Renal cortical epithelial cell (primary cell): ENCODE measurements around the gene GSN. TPM values are rescaled to one million over a fixed set of nuclear protein-coding genes. Genes with fewer than 3 reads are reported as not detected.
"Not testable (repeated sequence)": the region's sequence is repeated elsewhere in the genome, so short reads cannot be mapped to it uniquely, and the experiment has no call there.

ENCODE experiments used
- DNase-seq: peaks from one replicate; pipeline ENCODE4 v3.0.0-alpha.2; 2011; ENCODE audit warnings: low read depth
- total RNA-seq: library from RNA; depleted of rRNA; stranded (reverse); fragments of >200 nt; gene quantifications from 2 replicates; pipeline ENCODE4 v1.2.3, GENCODE V29; 2014

GSN gene
- total RNA-seq, 1 donor from 2014 or later: 645 TPM

GRCh38 chr9:121288673-121289025, 20.7 kb downstream of the GSN start:
- DNase-seq: no peak

- peak; percentile 88 for DNase-seq
These were observed 21.2 kb downstream of the GSN start for GRCh38 chr9:121289026-121289771.

DNA sequence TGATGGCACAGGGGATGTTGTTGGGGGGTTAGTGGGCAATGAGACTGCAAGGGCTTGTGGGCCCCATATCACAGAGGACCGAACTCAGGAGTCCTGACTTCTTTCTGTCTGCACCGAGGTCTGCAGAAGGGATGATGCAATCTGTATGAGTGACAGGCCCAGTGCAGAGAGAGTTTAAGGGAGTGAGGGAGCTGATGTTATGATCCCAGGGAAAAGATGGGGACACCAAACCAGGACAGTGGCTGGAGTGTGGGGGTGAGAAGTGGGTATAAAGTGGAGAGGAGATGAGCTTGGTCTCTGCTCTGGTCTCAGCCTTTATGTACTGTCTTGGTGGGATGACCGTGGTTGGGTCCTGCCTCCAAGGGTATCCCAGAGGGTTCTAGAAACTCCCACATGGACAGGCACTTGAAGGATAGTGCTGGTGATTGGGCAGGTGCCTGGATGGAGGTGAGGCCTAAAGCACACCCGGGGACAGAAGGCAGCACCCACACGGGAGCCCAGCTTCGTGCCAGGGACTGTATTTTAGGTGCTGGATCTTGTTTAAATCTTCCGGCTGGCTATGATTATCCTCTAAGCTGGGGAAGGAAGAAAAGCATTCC, 21.9 kb downstream of the GSN start:
- no peak for DNase-seq

GRCh38 chr9:121291536-121291935, 23.6 kb downstream of the GSN start:
- DNase-seq: not testable (repeated sequence)

- DNase-seq: no peak
These were observed 24.1 kb downstream of the GSN start for GRCh38 chr9:121292051-121292450.

DNA sequence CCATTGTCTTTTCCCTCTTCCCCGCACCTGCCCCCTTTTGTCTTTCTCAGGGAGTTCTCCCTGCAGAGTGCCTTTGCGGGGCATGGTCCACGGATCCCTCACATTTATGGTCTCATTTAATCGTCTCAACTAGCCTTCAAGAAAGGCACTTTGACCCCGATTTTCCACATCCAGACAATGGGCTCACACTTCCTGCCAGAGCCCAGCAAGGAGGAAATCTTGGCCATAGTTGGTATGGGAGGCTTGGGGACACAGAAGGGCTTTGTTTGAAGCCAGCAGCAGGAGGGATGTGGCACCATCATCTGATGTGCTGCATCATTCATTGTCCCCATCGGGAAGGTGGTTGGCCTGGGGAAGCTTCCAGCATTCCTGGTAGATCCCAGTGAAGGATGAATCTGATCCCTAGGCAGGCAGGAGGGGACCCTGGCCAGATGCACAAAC, 24.9 kb downstream of the GSN start:
- DNase-seq: no peak

GRCh38 chr9:121294151-121294743, 26.3 kb downstream of the GSN start:
- no peak for DNase-seq

- DNase-seq: no peak
These were observed 27.1 kb downstream of the GSN start for GRCh38 chr9:121294866-121295661.

DNA sequence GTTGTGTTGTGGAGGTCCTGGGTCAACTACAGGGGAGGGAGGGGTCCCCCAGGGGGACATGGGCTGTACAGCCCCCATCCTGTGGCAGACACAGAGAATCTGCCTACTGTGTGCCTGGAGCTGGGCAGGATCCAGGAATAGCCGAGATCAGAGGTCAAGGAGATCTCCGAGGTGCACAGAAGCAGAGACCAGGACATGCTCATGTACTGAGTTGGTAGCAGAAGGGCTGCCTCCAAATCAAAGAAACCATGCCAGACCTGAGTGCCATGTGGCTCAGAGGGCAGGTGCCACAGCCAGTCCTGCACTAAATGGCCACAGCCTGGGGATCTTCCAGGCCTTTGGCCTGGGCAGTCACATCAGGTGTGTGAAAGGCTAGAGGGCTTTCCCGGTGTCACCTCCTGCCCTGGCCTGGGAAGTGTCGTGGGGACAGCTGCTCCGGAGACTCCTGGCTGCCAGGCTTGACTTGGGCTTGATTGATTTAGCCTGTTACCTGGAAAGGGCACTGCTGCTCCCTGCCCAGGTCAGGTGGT, 27.8 kb downstream of the GSN start:
- no peak for DNase-seq

- DNase-seq: no peak
These were observed 28.5 kb downstream of the GSN start for GRCh38 chr9:121296213-121297127.

- no peak for DNase-seq
These were observed 29.4 kb downstream of the GSN start for GRCh38 chr9:121297389-121297788.

DNA sequence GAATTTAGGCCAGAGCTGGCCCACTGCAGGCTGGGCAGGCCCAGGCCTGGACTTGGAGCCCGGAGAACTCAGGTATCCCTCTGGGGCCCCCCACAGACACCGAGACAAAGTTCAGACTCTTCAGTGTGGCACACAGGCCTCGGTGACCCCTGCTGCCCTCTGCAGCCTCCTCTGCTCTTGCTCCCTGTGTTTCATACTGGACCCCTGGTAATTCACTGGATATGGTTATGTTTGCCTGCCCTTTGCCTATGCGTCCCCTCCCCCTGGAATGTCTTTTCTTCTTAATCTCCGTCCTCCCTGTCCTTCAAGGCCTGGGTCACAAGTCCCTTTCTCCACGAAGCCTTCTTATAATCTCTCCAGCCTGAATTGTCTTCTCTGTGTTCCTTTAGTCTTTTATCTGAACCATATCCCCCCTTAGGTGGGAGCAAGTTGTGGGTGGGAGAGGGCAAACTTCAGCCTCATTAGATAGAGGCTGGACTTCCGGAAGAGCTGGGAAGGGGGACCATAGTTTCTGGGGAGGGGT, 30.1 kb downstream of the GSN start:
- no peak for DNase-seq

- no peak for DNase-seq
These were observed 30.9 kb downstream of the GSN start for GRCh38 chr9:121298689-121299466.

DNA sequence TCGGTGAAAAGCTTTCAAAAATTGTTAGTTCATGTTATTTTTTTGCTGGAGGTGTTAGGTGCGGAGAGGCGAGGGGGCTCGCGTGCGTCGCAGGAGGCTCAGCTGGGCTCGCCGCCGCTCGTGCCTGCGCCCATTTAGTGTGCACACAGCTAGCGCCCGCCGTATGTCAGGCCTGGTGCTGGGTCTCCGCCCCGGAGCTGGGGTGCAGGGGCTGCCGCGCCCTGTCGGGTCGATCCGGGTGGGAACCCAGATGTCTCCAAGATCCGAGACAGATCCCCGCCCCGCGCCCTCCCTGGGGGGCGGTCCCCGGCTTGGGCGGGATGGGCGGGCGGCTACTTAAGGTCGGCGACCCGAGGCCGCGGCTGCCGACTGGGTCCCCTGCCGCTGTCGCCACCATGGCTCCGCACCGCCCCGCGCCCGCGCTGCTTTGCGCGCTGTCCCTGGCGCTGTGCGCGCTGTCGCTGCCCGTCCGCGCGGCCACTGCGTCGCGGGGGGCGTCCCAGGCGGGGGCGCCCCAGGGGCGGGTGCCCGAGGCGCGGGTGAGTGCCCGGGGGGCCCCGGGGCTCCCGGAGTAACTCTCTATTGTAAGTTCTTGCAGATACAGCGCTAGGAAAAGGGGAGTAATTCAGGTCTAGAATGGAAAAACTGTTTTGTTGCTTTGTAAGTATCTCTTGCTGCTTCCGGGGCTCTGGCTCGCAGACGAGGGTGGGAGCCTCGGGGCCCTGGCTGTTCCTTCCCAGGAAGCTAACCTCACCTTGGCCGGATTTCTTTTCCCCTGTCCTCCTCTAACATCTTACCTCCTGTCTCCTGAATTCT, 31.7 kb downstream of the GSN start:
- DNase-seq: no peak

- no peak for DNase-seq
These were observed 32.5 kb downstream of the GSN start for GRCh38 chr9:121300283-121301119.

DNA sequence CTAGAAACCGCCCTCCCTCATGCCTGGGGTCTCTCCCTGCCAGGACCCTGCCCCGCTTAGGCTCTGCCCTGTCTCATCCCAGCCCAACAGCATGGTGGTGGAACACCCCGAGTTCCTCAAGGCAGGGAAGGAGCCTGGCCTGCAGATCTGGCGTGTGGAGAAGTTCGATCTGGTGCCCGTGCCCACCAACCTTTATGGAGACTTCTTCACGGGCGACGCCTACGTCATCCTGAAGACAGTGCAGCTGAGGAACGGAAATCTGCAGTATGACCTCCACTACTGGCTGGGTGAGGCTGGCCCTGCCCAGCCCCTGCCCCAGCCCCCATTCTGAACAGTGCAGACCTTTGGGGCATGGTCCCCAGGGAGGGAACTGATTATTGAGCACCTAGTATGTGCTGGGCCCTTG, 33.9 kb downstream of the GSN start:
- no peak for DNase-seq

- DNase-seq: no peak
These were observed 34.4 kb downstream of the GSN start for GRCh38 chr9:121302341-121302740.

GRCh38 chr9:121302786-121303185, 34.8 kb downstream of the GSN start:
- no peak for DNase-seq
